PFSK-1 (cell line): ENCODE data around the gene NOTCH2.

Source experiments
- FOXP2 ChIP-seq: optimal IDR thresholded peaks from 2 replicates; pipeline ENCODE3; 2011; ENCODE audit warnings: borderline replicate concordance, control low read depth, inconsistent platforms; ENCODE audit not compliant: insufficient read depth; ENCODE audit errors: extremely low read length, extremely low read depth
- POLR2AphosphoS5 ChIP-seq: IDR thresholded peaks from 2 replicates; pipeline ENCODE4 v1.6.1; 2012; ENCODE audit warnings: low read depth, mild to moderate bottlenecking, control low read depth, low read length, moderate library complexity
- REST ChIP-seq, 2 experiments: IDR thresholded peaks; 2 replicates each; pipeline versions ENCODE4 v1.6.1 to v1.8.0; 2011 to 2012; ENCODE audit warnings: low read depth in 2 of 2, low read length in 2 of 2, control low read depth in 1 of 2, inconsistent platforms in 1 of 2, mild to moderate bottlenecking in 1 of 2, moderate library complexity in 1 of 2; ENCODE audit not compliant: insufficient read depth in 1 of 2
- SIN3A ChIP-seq: IDR thresholded peaks from 2 replicates; pipeline ENCODE4 v1.6.1; 2012; ENCODE audit warnings: mild to moderate bottlenecking, low read length, moderate library complexity, borderline replicate concordance; ENCODE audit not compliant: insufficient read depth
- TAF1 ChIP-seq: IDR thresholded peaks from 2 replicates; pipeline ENCODE4 v1.6.1; 2012; ENCODE audit warnings: low read length, control low read depth, borderline replicate concordance; ENCODE audit not compliant: insufficient read depth

The NOTCH2 gene

DNA sequence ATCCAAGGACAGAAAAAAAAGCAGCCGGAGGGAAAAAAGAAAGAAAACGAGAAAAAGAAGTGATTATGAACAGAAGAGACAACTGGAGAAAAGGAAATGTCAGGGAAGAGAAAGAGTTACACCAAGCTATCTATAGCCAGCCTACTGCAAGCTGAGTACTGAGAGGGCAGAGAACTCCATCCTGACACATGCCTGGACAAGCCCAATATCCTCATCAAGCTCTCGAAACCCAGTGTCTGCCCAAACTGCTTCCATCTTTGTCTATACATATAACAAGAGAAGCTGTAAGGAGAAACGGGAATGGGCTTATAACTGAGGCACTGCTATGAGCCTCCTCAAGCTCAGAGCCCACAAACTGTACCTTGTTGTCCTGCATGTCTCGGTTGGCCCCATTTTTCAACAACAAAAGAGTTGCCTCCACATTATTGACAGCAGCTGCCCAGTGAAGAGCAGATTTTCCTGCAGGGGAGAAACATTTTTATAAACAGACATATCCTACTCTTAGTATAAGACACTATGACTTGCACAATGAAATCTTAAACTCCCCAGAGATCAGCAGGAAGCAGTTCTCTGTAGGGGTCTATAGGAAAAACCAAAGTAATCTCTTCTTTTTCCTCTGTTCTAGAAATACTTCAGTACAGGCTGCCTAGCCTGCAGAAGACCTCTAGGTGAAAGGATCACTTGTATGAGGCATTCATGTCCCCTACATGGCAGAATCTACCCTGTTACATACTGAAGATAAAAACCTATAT, 152.0 kb downstream of the NOTCH2 start:
- TF ChIP-seq TAF1 (no peak), REST (IDR thresholded peaks at IDR 0.05; ENCODE audit: insufficient read depth in 1 of 2, low read depth in 2 of 2, low read length in 2 of 2) (no peak), SIN3A (no peak), POLR2AphosphoS5 (no peak), FOXP2 (no peak)

DNA sequence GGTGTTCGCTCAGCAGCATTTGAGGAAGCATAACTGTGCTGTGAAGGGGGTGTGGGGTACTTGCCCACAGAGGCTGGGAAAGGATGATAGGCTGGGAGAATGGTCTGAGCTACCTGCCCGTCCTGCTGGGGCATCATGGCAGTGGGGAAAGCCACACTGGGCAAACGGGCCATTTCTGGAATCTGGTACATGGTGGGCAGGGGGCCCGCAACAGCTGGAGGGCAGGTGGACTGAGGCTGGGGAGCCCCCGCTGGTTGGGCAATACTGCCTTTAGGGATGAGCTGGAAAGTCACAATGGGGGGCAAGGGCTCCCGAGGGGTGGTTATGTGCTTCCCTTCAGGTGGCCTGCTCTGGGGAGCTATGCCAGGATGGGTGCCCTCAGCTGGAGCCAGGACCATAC, 153.9 kb downstream of the NOTCH2 start:
- TF ChIP-seq TAF1 (no peak), REST (IDR thresholded peaks at IDR 0.05; ENCODE audit: insufficient read depth in 1 of 2, low read depth in 2 of 2, low read length in 2 of 2) (no peak), SIN3A (no peak), FOXP2 (no peak), POLR2AphosphoS5 (no peak)

DNA sequence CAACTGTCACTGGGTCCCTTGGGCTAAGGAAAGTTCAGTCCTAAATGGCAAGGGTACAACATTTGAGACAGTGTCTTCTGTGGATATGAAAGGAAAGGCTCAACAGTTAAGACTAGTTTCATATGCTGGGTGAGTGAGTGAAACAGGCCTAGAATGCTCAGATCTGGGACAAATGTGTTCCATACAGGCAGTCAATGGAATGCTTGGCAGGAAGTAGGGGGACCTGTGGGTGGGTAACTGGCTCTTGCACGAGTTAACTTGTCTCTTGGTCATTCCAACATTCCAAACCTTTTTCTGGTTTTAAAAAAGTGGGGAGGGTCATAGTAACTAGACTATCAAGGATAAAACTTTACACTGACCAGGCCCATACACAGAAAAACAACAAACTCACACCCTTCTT, 155.4 kb downstream of the NOTCH2 start:
- no peak for TF ChIP-seq POLR2AphosphoS5
- no peak for TF ChIP-seq REST (IDR thresholded peaks at IDR 0.05; ENCODE audit: insufficient read depth in 1 of 2, low read depth in 2 of 2, low read length in 2 of 2)
- no peak for TF ChIP-seq SIN3A

- TF ChIP-seq REST (IDR thresholded peaks at IDR 0.05; ENCODE audit: insufficient read depth in 1 of 2, low read depth in 2 of 2, low read length in 2 of 2) = no peak
- TF ChIP-seq TAF1 = no peak
- no peak for TF ChIP-seq POLR2AphosphoS5
- no peak for TF ChIP-seq SIN3A
- no peak for TF ChIP-seq FOXP2
These were observed 156.5 kb downstream of the NOTCH2 start for GRCh38 chr1:119912963-119913362.

DNA sequence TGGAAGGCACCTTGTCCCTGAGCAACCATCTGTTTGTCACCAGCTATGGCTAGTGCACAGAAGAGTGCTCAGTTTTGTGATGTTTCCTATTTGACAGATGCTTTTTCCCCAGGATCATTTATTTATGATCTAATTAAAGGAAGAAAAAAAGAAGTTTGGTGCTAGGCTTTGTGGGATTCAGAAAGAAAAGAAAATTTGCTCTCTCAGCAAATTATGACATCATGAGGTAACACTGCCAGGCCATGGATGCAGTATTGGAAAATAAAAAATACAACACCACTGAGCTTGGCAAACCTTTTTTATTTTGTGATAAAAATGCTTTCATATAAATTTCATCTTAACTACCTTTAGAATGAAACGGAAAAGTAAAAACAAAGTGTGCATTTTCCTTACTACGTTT, 157.7 kb downstream of the NOTCH2 start:
- TF ChIP-seq FOXP2 (no peak), POLR2AphosphoS5 (no peak), REST (IDR thresholded peaks at IDR 0.05; ENCODE audit: insufficient read depth in 1 of 2, low read depth in 2 of 2, low read length in 2 of 2) (no peak), TAF1 (no peak), SIN3A (no peak)
